NCI-H524 treated with DMSO at 0.1 percent for 48 hours (cell line): Measurements from ENCODE around the gene MKS1.
A peak's percentile ranks its signal among the peaks of the same experiment; 100 is the strongest.

Experiments
- DNase-seq: peaks from one replicate; lab custom pipeline; 2025; lab: John Stamatoyannopoulos, UW

MKS1 gene

DNA sequence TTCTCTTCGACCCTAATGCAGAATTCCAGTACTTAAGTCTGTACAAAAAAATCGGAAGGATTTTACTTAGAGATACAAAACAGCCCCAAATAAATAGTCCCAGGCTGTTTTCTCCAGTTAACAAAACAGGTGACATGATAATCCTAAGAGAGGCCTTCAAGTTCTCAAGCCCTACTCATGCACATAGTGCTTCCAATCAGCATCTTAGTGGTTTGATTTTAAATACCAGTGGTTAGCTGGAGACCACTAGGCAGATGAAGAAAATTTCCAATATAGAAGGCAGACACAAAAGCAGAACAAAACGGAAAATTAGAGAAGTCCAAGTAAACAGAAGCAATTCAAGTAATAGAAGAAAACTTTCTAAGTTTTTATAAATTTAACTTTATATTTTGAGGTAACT lies 57.5 kb downstream of the MKS1 start:
- DNase-seq: no peak

DNA sequence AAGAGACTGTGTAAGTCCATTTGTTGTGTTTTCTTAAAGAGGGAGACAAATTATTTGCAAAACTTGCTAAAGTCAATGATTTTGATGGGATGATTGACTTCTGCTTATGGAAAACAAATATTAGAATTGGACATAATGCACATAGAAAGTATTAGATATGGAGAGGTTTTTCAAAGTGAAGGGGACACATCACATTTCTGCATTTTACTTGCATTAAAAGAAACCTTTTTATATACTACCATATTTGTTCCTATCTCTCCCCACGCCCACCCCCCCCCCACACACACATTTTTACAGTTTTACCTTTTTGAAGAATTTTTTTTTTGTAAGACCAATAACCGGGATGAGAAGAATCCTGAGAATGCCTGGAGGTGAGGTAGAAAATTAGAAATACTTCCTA lies 60.9 kb downstream of the MKS1 start:
- no peak for DNase-seq

DNA sequence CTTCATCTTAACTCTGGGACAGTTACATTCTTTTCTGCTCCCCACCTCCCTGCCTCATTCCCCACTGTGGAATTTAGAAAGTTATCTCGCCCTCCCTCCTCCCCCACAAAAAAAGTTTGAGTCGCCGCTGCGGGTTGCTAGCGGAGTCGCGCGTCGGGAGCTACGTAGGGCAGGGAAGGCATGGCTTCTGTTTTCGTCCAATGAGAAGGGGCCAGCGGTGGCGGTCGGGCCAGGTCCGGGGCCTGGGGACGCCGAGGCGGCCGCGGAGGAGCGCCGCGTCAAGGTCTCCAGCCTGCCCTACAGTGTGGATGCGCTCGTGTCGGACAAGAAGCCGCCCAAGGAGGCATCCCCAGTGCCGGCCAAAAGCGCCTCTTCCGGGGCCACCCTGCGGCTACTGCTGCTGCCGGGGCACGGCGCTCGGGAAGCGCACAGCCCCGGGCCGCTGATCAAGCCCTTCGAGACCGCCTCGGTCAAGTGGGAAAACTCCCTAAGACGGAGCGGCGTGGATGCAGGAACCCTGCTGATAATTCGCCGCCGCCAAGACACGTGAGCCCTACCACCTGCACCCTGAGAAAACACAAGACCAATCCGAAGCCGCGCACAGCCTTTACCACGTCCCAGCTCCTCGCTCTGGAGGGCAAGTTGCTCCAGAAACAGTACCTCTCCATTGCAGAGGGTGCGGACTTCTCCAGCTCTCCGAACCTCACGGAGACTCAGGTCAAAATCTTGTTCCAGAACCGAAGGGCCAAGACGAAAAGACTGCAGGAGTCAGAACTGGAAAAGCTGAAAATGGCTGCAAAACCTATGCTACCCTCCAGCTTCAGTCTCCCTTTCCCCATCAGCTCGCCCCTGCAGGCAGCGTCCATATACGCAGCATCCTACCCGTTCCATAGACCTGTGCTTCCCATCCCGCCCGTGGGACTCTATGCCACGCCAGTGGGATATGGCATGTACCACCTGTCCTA lies 61.9 kb downstream of the MKS1 start:
- peak; percentile 57 for DNase-seq
